HG03175 (cell line): ENCODE data around the gene C16orf74.

ENCODE experiments used
- ATAC-seq: cut with Tn5 transposase; IDR thresholded peaks from one replicate; pipeline ENCODE4 v1.9.1; 2021; ENCODE audit warnings: mild to moderate bottlenecking, moderate library complexity; ENCODE audit not compliant: unreplicated experiment

Gene C16orf74

DNA sequence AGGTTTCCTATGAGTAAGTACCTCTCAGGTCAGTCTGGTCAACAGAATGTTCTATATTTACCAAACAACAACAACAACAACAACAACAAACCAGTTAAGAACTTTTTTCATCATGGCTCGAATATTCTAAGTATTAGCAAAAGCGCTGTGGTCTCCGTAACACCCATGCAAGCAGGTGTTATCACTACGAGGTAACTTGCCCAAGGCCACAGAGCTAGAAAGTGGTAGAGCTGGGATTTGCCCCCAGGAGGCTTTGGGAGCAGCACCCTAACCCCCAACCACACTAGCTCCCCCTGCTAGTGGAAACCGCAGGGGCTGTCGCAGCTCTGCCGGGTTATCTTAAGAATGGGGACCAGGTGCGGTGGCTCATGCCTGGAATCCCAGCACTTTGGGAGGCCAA lies 23.9 kb upstream of the C16orf74 start:
- no peak for ATAC-seq

DNA sequence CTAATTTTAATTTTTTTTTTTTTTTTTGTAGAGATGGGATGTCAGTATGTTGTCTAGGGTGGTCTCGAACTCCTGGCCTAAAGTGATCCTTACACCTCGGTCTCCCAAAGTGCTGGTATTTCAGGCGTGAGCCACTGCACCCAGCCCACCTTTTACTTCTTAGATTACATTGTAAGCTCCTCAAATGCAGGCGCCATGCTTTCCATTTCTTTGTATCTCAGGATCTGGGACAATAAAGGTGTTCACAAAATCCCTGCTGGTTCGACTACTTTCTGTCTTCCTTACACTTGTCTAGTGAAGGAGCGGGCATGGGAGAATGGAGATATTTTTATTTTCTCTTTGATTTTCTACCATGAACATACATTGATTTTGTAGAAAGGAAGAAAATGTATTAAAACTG lies 23.2 kb upstream of the C16orf74 start:
- no peak for ATAC-seq

DNA sequence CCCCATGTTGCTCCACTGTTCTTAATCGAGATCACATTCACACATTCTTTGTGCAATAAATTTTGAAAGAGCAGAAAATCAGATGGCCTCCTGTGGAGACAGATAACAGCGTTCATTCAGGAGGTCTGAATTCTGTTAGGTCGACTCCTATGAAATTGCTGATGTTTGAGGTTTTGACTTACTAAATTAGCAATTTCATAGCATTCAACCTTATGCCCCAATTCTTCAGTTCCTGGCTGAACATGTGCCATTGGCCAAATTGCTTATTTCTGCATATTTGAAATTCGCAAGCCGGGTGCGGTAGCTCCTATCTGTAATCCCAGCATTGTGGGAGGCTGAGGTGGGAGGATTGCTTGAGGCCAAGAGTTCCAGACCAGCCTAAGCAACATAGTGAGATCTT lies 22.1 kb upstream of the C16orf74 start:
- ATAC-seq = no peak

DNA sequence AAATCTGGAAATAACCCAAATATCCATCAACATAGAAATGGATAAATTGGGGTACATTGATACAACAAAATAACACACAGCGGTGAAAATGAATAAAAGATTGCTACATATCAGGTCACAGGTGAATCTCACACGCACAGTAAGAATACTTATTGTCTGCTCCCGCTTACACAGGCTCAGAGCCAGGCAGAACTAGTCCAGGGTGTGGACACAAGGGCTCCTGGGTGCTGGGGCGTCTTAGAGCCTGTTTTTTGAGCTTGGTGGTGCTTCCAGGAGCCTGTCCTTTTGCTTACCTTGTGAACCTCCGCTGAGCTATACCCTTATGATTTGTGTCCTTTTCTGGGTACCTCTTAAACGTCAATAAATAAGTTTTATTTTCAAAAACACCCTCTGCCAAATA lies 19.8 kb upstream of the C16orf74 start:
- ATAC-seq = no peak

DNA sequence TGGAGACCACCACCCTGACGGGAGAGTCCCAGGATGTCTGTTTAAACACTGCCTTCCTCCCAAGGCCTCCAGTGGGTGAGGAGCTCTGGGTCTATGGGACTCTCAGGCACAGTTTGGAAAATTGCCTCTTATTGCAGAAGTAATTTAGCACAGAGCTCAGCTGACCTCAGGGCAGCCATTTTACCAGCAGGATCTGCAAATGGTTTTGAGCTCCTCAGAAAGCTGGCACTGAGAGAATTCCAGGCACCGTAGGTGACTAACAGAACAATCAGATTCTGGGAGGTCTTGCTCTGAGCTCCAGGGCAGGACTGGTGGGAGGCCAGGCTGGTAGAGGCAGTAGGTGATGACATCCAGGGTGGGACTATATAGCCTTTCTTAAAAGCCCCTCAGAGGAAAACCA lies 17.3 kb upstream of the C16orf74 start:
- ATAC-seq = no peak

DNA sequence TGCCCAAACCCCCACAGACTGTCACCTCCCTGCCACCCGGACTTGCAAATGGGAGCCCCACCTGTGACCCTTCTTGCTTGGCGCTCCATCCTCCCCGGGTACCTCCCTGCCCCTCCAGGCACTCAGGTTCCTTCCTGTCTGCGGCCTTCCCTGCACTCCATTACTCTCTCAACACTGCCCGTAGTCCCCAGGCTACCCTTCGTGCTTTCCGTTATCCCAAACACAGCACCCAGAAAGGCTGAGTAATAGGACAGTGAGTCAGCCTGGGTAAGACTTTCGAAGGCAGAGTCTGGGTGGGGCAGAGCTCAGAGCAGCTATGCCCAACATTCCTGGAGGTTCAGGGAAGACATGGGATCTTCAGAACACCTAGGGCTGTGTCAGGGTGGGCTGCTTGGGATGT lies 16.6 kb upstream of the C16orf74 start:
- no peak for ATAC-seq

DNA sequence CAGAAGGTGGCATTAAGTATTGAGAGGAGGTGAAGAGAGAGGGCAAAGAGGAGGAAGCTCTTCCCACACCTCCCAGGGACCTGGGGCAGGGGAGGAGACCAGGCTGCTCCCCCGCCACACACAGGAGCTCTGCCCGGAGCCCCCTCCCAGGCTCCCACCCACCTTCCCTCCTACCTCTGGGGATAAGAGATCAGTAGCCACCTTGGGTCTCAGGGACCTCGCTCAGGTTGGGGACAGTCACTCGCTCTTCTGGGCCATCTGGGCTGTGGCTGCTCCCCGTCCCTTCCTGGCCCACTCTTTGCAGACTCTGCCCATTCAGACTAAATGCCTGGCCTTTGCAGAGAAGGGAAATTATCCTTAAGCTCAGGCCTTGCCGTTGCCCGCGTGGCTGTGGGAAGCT lies 14.9 kb upstream of the C16orf74 start:
- no peak for ATAC-seq

DNA sequence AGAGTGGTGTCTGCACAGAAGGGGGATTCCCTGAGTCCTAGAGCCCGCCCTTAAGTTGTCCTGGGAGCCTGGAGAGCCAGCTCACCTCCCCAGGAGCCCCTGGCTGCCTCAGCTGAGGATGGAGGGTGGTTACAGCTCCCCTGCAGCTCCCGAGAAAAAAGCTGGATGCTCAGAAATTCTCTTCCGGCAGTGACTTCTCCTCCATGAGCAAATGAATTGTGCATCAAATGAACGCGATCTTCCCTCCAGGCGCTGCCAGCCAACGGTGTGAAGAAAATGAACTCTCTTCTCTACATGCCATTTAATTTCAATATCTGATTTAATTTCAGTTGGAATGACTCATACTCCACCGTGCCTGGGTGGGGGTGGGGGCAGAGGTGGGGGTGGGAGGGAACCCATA lies 14.3 kb upstream of the C16orf74 start:
- ATAC-seq = no peak

DNA sequence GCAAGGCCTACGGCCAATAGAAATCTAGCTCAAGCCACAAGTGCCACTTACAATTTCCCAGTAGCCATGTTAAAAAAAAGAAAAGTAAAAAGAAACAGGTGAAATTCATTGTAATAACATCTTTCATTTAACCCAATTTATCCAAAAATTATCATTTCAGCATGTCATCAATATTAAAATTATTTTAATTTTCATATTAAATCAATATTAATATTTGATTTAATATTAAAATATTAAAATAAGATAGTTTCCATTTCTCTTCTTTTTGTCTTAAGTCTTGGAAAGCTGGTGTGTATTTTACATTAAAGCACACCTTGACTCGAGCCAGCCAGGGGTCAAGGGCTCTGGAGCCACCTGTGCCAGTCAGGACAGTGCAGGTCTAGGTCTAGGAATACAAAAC lies 12.7 kb upstream of the C16orf74 start:
- no peak for ATAC-seq

DNA sequence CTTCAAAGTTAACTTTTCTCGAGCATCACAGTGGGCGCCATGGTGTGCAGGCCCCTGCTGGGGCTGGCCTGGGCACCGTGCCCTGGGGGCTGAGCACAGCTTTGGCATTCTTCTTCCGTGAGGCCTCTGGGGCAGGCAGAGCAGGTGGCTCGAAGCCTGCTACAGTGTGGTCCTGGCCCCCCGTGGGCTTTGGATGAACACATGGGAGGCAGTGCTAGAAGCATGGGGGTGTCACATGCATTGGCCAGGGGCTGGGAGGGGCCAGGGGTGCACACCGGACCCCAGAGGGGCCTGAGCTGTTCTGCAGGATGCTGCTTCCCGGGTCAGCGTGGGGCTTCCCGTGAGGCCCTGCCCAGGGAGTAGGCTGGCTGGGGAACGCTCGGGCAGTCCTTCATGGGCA lies 12.1 kb upstream of the C16orf74 start:
- ATAC-seq = no peak

DNA sequence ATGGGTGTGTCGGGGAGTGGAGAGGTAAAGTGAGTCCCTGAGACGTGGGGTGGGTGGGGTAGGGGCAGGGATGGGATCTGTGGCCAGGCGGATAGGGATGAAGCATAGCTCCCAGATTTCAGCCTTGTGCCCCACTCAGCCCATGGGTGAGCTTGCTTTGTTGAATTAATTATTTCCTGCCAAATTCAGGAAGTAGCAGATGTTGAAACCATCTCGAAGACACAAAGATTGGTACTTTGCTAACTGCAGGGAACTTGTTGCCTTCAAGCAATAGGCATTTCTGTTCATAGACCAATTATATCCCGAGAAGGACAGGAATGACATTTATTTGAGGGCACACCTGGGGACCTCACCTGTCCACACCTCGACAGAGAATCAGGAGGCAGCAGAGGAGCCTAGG lies 11.0 kb upstream of the C16orf74 start:
- ATAC-seq = no peak

DNA sequence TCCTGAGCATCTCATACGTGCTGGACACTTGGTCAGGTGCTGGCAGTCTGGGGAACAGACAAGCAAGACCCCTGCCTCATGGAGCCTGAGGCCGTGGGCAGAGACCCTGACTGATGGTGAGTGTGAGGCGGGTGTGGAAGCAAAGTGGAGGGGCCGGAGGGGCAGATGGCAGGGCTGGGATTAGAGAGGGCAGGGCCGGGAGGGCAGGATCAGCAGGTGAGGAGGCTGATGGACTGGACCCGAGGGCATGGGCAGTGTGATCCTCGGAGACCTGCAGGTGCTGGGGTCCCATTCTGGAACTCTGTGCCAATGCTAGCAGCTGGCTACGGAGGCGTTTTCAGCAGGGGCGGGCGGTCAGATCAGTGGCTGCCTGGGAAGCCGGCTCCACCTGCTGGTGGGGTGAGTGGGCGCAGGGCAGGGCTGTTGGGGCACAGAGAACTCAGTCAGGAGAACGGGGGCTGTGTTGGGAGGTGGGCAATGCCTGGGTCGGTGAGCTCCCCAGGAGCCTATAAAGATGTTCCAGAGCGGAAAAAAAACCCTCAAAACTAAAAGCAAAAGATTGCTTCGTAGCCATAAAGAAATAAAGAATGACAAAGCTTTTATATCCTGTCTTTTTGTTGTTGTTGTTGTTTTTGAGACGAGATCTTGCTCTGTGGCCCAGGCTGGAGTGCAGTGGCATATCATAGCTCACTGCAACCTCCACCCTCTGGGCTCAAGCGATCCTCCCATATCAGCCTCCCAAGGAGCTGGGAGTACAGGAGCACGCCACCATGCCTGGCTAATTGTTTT lies 8.9 kb upstream of the C16orf74 start:
- ATAC-seq = no peak

DNA sequence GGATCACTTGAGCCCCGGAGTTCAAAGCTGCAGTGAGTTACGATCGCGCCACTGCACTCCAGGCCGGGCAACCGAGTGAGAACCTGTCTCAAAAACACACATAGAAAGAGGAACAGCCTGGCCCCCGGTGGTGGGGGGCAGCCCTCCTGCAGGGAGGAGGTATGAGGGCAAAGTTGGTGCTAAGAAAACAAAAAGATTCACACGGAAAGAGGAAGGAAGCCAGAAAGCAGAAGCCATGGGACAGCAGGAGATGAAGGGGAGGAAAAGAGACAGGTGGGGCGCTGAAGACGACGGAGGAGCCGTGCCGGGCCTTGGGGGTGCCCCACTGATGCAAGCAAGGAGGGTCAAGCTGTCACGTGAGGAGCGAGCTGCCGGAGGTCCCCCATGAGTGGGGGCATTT lies 8.2 kb upstream of the C16orf74 start:
- no peak for ATAC-seq

DNA sequence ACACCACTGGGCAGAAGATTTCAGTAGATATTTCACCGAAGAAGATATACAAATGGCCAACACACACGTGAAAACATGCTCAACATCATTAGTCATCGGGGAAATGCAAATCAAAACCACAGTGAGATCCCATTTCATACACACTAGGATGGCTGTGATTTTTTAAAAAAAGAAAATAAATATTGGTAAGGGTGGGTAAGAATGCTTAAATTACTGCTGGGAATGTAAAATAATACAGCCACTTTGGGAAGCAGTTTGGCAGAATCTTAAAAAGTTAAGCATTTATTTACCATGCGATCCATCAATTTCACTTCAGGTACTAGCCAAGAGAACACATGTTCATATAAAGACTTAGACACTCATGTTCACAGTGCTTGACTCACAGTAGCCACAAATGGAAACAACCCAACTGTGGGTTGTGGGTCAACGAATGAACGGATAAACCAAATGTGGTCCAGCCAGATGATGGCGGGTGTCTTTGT lies 6.5 kb upstream of the C16orf74 start:
- peak; percentile 27 for ATAC-seq

DNA sequence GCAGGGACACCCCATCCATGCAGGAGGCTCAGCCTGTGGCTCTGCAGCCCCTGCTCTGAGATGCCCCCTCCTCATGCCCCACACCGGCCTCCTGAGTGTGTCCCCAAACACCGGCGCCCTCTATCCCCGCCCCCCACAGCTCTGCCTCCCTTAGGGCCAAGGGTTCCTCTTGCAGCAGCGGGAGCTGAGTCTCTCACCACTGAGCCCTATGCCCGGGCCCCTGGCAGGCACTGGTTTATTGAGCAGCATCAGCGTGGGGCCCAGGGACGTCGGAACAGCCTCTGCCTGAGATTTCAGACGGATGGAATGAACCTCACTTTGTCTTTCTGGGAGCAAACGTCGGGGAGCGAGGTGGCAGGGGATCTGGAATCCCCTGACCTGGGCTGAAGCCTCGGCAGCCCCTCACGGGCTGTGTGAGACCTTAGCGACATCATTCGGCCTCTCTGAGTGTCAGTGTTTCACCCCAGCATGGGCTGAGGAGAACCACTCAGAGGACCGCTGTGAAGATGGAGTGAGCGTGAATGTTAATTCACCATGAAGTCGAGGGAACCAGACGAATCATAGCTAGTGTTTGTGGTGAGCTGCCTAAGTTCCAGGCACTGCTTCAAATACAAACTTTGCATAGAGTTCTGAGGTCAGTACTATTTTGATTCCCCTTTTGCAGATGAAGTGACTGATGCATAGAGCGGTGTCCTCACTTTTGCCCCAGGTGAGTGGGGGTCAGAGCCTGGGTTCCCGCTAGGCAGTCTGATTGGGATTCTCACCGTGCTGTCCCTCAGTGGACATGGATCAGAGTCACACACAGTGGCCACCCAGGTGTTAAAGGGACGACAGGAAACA lies 5.3 kb upstream of the C16orf74 start:
- ATAC-seq = peak; percentile 47

DNA sequence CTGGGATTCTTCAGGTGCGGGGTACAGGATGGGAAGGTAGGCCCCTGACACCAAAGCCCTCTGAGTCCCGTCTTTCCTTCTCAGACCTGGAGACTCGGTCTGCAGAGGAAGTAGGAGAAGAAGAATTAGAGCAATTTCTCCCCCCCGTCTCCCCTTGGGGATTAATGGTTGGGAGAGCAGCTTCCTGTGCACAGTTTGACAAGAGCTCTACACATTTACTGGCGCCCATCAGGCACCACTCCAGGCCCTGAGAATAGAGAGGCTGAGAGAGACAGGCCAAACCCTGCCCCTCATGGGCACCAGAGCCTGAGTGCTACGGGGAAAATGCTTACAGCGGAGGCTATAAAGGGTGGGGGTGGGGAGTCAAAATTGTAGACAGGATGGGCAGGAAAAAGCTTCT lies 3.5 kb upstream of the C16orf74 start:
- no peak for ATAC-seq

DNA sequence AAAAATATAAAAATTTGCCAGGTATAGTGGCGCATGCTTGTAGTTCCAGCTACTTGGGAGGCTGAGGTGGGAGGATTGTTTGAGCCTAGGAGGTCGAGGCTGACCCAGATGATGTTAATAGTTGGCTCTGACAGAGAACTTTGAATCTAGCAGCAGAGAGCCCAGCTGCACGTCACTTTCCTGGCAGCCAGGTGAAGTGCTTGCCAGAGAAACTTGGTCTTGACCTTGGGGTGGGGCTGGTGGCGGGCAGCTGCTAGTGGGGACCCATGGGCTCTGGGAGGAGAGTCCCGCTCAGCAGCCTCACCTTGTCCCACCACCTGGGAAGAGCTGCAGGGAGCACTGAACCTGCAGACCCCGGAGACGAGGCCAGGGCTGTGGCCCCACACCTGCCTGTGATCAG lies 3.1 kb upstream of the C16orf74 start:
- no peak for ATAC-seq

DNA sequence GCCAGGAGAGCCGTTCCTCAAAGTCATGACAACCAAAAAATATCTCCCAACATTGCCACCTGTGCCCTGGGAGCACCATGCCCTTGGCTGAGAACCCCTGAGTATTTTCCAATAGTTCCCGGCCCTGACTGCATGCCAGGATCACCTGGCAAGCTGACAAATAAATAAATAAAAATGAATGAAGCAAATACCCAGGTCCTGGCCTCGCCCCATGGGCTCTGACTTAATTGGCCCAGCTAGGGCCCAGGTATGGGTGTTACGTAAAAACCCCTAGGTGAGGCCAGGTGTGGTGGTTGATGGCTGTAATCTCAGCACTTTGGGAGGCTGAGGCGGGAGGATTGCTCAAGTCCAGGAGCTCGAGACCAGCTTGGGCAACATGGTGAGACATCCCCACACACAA lies 2.7 kb upstream of the C16orf74 start:
- ATAC-seq = no peak

DNA sequence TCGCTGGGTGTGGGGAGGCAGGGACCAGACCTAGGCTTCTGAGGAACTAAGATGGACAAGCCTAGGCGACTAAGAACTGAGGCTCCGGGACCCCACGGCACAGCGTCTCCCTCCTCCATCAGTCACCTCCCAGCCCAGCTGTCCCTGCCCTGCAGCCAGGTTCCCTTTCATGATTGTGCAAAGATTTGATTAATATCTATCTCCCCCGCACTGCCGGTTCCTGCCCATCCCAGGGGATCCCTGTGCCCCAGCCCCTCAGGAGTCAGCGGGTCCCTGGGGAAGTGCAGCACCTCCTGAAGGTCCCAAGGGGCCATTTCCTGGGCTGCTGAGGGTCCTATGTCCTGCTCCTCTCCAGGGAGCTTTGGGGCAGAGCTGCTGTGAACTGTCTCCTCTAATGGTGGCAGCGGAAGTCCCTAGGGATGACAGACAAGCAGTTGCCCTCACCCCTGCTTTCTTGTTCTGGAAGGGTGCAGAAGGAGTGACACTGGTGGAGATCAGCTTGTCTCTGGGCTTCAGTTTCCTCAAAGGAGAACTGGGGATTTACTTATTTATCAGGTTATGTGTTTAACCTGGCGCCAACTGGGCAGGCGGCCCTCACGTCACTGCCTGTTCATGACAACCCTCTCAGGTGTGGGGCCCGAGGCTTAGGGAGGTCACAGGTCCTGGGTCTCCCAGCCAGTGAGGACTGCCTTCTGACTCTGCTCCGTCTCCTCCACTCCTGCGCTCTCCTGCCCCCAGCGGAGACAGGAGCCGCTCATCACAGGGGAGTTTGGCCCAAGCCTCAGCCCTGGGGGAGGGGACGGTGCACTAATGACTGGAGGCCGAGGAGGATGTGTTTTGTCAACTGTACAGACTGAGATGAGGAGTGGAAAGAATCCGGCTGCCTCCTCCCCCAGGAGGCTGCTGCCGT lies 1.9 kb upstream of the C16orf74 start:
- ATAC-seq = no peak

DNA sequence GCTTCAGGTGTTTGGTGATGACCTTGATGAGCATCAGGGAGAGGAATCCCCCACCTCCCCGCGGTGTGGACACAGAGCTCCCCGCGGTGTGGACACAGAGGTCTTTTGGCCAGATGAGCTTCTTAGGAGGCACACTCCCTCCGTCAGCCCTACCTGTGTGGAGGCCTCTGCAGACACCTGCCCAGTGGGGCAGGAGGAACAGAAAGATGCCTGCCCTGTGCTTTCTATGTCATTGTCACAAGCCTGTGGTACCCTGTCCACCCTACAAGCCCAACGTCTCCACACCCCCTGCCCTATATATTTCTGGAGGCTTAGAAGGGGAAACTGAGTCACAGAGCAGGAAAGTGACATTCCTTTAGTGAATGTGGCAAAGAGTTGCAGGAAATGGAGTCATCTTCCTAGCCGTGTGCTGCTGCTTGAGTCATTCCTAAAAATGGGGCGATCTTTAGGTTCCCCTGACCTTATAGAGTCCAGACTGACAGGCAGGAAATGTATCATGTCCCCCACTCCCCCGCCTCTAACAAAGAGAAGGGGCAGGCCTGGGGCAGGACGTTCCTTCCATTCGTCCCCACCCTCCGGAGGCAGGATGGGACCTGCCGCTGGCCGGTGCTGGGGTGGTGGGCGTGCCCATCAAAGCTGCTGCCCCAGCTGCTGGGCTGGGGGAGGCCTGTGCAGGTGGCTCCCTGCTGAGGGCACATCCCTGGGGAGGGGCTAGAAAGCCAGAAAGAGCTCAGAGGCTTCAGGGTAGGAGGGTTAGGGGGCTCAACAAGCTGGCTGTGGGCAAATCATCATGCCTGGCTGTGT lies 1.0 kb upstream of the C16orf74 start:
- ATAC-seq = no peak
